GM19397 (cell line): ENCODE measurements around the gene NF2.

Source experiments
- ATAC-seq: cut with Tn5 transposase; IDR thresholded peaks from one replicate; pipeline ENCODE4 v1.9.1; 2021; ENCODE audit warnings: mild to moderate bottlenecking, moderate library complexity; ENCODE audit not compliant: unreplicated experiment

NF2 gene

DNA sequence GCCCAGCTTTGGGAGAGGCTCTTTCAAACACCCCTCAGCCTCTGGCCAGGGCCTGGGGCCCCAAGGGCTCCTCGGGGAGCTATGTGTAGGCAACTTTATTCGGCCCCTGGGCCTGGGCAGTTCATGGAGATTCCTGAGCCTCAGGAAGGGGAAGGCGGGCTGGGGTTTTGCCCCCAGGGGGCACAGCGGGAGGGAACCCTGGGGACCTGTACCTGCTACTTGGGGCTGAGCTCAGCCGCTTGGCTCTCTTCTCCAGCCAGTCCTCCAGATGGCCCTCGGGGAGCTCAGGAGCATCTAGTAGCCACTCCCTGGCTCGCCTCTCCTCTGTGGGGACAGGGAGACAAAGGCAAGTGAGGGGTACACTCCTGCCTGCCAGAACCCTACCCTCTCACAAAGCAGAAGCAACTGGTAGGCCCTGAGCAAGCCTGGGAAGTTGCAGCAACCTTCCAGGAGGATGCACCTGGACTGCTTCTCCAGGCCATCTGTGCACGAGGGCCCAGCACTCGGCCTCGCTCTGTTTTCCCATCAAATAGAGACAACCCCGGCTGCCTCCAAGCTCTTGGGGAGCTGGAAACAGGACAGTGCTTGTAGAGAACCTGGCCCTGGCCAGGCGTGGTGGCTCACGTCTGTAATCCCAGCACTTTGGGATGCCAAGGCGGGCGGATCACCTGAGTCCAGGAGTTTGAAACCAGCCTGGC lies 134.8 kb downstream of the NF2 start:
- no peak for ATAC-seq

DNA sequence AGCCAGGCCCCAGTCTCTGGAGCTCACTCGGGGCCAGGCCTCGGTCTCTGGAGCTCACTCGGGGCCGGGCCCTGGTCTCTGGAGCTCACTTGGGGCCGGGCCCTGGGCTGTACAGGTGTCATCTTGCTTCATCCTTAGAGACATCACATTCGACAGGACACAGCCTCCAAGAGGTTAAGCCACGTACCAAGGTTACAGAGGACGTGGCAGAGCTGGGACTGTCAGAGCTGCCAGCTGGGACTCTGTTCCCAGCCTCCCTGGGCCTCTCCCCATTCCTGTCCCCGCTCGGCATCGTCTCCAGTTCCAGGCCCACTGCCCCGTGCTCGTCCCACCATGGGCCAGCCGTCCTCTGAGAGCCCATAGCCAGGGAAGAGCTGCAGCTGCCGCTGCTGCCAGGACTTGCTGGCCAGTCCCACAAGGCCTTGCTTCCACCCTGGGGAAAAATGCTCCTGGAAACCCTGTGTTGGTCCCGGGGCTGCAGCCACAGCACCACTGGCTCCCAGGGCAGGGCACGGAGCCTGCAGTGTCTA lies 136.0 kb downstream of the NF2 start:
- ATAC-seq = no peak

- ATAC-seq = no peak
Measured at GRCh38 chr22:29740216-29740615, 136.8 kb downstream of the NF2 start.

- ATAC-seq = no peak
Measured at GRCh38 chr22:29741926-29742325, 138.5 kb downstream of the NF2 start.

DNA sequence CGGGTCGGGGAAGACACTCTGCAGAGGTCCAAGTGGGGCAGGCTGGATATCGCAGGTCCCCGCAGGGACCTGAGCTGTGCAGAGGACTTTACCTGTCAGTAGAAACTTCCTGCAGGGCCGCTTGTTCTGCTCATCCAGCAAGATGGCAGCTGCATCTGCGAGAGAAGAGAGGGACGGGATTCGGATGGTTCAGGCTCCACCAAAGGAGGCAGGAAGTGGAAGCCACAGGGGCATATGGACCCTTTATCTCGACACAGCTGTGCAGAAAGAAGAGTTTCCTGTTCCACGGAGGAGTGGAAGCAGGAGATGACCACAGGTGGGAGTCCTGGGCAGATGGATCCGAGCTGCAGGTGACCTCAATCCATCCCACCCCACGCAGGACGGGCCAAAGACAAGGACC lies 138.9 kb downstream of the NF2 start:
- ATAC-seq = no peak

- no peak for ATAC-seq
Measured at GRCh38 chr22:29744902-29745301, 141.5 kb downstream of the NF2 start.

- ATAC-seq = no peak
Measured at GRCh38 chr22:29747832-29748231, 144.4 kb downstream of the NF2 start.
